HG02852 (cell line): ENCODE measurements around the gene EXOC3.

Source experiments
- ATAC-seq: cut with Tn5 transposase; IDR thresholded peaks from one replicate; pipeline ENCODE4 v1.9.1; 2021; ENCODE audit warnings: mild to moderate bottlenecking, moderate library complexity; ENCODE audit not compliant: unreplicated experiment

The EXOC3 gene

GRCh38 chr5:454936-455335, 12.0 kb downstream of the EXOC3 start:
- ATAC-seq, result no peak

- ATAC-seq, result no peak
These were observed 12.8 kb downstream of the EXOC3 start for GRCh38 chr5:455806-456205.

GRCh38 chr5:456351-457194, 13.6 kb downstream of the EXOC3 start:
- no peak for ATAC-seq

GRCh38 chr5:457195-457961, 14.4 kb downstream of the EXOC3 start:
- ATAC-seq, result no peak

GRCh38 chr5:458547-459353, 15.8 kb downstream of the EXOC3 start:
- ATAC-seq, result no peak

GRCh38 chr5:459562-460272, 16.7 kb downstream of the EXOC3 start:
- ATAC-seq, result no peak

- ATAC-seq, result no peak
These were observed 17.3 kb downstream of the EXOC3 start for GRCh38 chr5:460273-460625.

- no peak for ATAC-seq
These were observed 19.1 kb downstream of the EXOC3 start for GRCh38 chr5:462051-462481.

- no peak for ATAC-seq
These were observed 20.3 kb downstream of the EXOC3 start for GRCh38 chr5:463301-463700.

- no peak for ATAC-seq
These were observed 21.0 kb downstream of the EXOC3 start for GRCh38 chr5:463952-464351.

- ATAC-seq, result no peak
These were observed 21.5 kb downstream of the EXOC3 start for GRCh38 chr5:464446-464842.

GRCh38 chr5:464843-465590, 22.0 kb downstream of the EXOC3 start:
- ATAC-seq, result no peak

GRCh38 chr5:465591-466403, 22.8 kb downstream of the EXOC3 start:
- no peak for ATAC-seq

- ATAC-seq, result no peak
These were observed 23.8 kb downstream of the EXOC3 start for GRCh38 chr5:466661-467310.

GRCh38 chr5:468401-468800, 25.4 kb downstream of the EXOC3 start:
- ATAC-seq, result no peak

- ATAC-seq, result no peak
These were observed 26.9 kb downstream of the EXOC3 start for GRCh38 chr5:469752-470483.

GRCh38 chr5:470961-471749, 28.2 kb downstream of the EXOC3 start:
- no peak for ATAC-seq
